Activated T-helper 2 cell treated with anti-CD3 and anti-CD28 coated beads, Interferon-gamma antibody, Interleukin-2, Interleukin-4, amounts not matched to agents 10 μg/mL and 5 μg/mL and 100 μg/mL, durations not matched to agents 14 hours and 24 hours and 36 hours (primary cell): Measurements from ENCODE around the gene KRT75. TPM values are rescaled to one million over a fixed set of nuclear protein-coding genes. Genes with fewer than 3 reads are reported as not detected.
"Not testable (repeated sequence)": the region's sequence is repeated elsewhere in the genome, so short reads cannot be mapped to it uniquely, and the experiment has no call there.

ENCODE experiments used
- DNase-seq: peaks from one replicate; pipeline ENCODE4 v3.0.0; 2021; ENCODE audit warnings: low spot score
- H3K27ac Mint-ChIP-seq: one replicate; pipeline ENCODE4 v1.8.0; 2021; ENCODE audit warnings: mixed read lengths
- H3K27me3 Mint-ChIP-seq: one replicate; pipeline ENCODE4 v1.8.0; 2021; ENCODE audit warnings: low read depth, mixed read lengths
- H3K36me3 Mint-ChIP-seq: one replicate; pipeline ENCODE4 v1.8.0; 2021; ENCODE audit warnings: low read depth, mixed read lengths
- H3K4me1 Mint-ChIP-seq: one replicate; pipeline ENCODE4 v1.8.0; 2021; ENCODE audit warnings: low read depth, mixed read lengths
- H3K4me3 Mint-ChIP-seq: one replicate; pipeline ENCODE4 v1.8.0; 2021; ENCODE audit warnings: low read depth, mild to moderate bottlenecking, moderate library complexity, mixed read lengths
- H3K9me3 Mint-ChIP-seq: one replicate; pipeline ENCODE4 v1.8.0; 2021; ENCODE audit warnings: mixed read lengths
- intact Hi-C: fragments of 100-400 bp; cut with micrococcal nuclease; formaldehyde crosslinking; loops from one replicate; pipeline ENCODE4 v1.15.1; 2023
- total RNA-seq: library from RNA; stranded (reverse); gene quantifications from 2 replicates; pipeline ENCODE4 v1.2.3, GENCODE V29; 2022

The KRT75 gene
- total RNA-seq, 1 donor from 2014 or later = not detected

DNA sequence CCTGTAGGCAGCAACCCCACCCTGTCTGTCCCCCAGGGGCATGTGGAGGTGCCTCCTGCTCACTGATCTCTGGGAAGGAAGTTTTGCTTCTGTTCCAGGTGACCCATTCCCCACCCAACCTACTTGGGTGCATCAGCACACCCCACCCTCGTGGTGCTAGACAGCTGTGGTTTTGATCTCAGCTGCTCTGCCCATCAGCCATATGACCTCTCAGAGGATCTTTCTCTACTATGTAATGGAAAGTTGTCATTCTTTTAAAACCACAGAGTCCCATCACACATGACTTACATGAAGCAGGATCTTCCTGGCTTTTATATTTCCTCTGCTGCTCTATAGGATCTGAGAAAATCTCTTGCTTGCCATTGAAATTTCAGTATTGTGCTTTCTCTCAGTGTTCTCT, 14.5 kb downstream of the KRT75 start:
- no peak overlapping the region for H3K27ac Mint-ChIP-seq
- DNase-seq = no peak
- no peak overlapping the region for H3K4me3 Mint-ChIP-seq
- no peaks in the 10 kb centered on the region for H3K4me1 Mint-ChIP-seq
- no peaks in the 10 kb centered on the region for H3K9me3 Mint-ChIP-seq
- intact Hi-C loops = no loop called here
- H3K27me3 Mint-ChIP-seq = peaks cover 4% of the 10 kb centered on the region
- H3K36me3 Mint-ChIP-seq = no peaks in the 10 kb centered on the region

DNA sequence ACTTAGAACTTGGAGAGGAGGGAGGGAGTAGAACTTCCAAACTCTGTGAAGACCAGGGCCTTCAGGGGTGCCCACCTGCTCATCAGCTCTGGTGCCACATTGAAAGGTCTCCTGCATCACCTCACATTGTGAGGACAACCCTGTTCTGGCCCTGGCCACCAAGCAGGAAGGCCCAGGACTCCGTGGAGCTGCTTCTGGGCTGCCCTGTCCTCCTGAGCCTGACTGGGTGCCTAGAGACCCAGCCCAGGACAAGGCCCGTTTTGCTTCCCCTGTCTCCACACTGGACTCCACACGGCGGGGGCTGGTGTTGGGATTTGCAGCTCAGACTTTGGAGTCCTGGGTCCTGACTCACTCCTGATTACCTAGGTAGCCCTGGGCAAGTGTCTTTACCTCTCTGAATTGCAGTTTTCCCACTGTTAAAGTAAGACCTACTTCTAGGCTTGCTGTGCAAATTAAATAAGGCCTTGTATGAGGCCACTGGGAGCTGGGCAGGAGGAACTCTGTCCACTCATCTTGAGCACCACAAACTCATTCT, 15.5 kb downstream of the KRT75 start:
- Mint-ChIP-seq H3K9me3 (no peaks in the 10 kb centered on the region), H3K4me1 (no peaks in the 10 kb centered on the region), H3K4me3 (no peak overlapping the region), H3K27me3 (peaks cover 4% of the 10 kb centered on the region), H3K27ac (no peak overlapping the region), H3K36me3 (no peaks in the 10 kb centered on the region)
- intact Hi-C loops = no loop called here
- DNase-seq = no peak

GRCh38 chr12:52417740-52418139, 16.4 kb downstream of the KRT75 start:
- Mint-ChIP-seq H3K4me1 (no peaks in the 10 kb centered on the region), H3K9me3 (no peaks in the 10 kb centered on the region), H3K27ac (no peak overlapping the region), H3K27me3 (peaks cover 2% of the 10 kb centered on the region), H3K36me3 (no peaks in the 10 kb centered on the region), H3K4me3 (no peak overlapping the region)
- no peak for DNase-seq
- intact Hi-C loops = no loop called here

GRCh38 chr12:52416795-52417194, 17.4 kb downstream of the KRT75 start:
- no peak overlapping the region for H3K4me3 Mint-ChIP-seq
- no peaks in the 10 kb centered on the region for H3K9me3 Mint-ChIP-seq
- DNase-seq = no peak
- intact Hi-C loops = no loop called here
- no peaks in the 10 kb centered on the region for H3K36me3 Mint-ChIP-seq
- H3K4me1 Mint-ChIP-seq = no peaks in the 10 kb centered on the region
- H3K27ac Mint-ChIP-seq = no peak overlapping the region
- no peaks in the 10 kb centered on the region for H3K27me3 Mint-ChIP-seq

GRCh38 chr12:52415870-52416750, 18.1 kb downstream of the KRT75 start:
- Mint-ChIP-seq H3K27ac (no peak overlapping the region), H3K4me3 (no peak overlapping the region), H3K36me3 (no peaks in the 10 kb centered on the region), H3K4me1 (no peaks in the 10 kb centered on the region), H3K9me3 (no peaks in the 10 kb centered on the region), H3K27me3 (no peaks in the 10 kb centered on the region)
- no peak for DNase-seq
- intact Hi-C loops = no loop called here

DNA sequence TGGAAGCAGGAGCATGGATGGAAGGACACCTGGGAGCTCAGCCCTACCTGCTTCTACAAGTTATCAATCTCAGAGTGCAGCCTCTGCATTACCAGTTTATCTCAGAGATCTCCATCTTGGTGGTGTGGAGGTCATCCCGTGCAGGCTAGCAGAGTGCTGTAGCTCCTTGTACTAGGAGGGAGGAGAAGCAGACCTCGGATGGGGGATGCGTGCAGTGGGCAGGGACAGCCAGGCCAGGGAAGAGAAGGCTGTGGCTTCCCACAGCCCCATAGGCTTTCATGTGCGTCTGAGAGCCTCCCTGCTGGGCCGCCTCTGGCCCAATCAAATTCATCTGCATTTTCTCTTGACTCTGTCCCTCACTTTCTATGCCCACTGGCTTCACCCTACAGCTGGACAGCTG, 19.2 kb downstream of the KRT75 start:
- no peaks in the 10 kb centered on the region for H3K36me3 Mint-ChIP-seq
- intact Hi-C loops = no loop called here
- no peak for DNase-seq
- no peak overlapping the region for H3K4me3 Mint-ChIP-seq
- no peaks in the 10 kb centered on the region for H3K4me1 Mint-ChIP-seq
- no peaks in the 10 kb centered on the region for H3K9me3 Mint-ChIP-seq
- no peak overlapping the region for H3K27ac Mint-ChIP-seq
- H3K27me3 Mint-ChIP-seq = no peaks in the 10 kb centered on the region

GRCh38 chr12:52413782-52414345, 20.3 kb downstream of the KRT75 start:
- no peak overlapping the region for H3K27ac Mint-ChIP-seq
- no peaks in the 10 kb centered on the region for H3K4me1 Mint-ChIP-seq
- H3K36me3 Mint-ChIP-seq = no peaks in the 10 kb centered on the region
- no peak overlapping the region for H3K4me3 Mint-ChIP-seq
- DNase-seq = no peak
- intact Hi-C loops = no loop called here
- H3K9me3 Mint-ChIP-seq = no peaks in the 10 kb centered on the region
- H3K27me3 Mint-ChIP-seq = no peaks in the 10 kb centered on the region

DNA sequence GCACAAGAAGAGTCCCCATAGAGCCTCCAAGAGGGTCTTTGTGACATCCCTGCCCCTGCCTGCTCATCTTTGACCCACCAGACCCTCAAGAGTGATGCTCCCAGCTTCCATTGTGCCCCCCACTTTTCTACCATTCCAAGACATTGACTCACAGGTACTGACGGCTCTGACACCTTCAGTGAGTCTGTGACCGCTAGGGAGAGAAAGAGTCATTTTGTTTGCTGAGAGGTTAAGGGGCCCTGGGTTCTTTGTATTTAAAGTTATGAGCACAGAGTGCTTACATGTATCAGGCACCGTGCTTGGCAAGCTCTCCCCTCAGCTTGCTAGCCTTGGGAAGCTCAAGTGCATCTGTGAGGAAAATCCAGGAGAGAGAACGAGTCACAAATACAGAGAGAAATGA, 21.0 kb downstream of the KRT75 start:
- intact Hi-C loops = no loop called here
- no peaks in the 10 kb centered on the region for H3K27me3 Mint-ChIP-seq
- no peaks in the 10 kb centered on the region for H3K9me3 Mint-ChIP-seq
- no peak for DNase-seq
- no peak overlapping the region for H3K27ac Mint-ChIP-seq
- no peaks in the 10 kb centered on the region for H3K36me3 Mint-ChIP-seq
- no peaks in the 10 kb centered on the region for H3K4me1 Mint-ChIP-seq
- H3K4me3 Mint-ChIP-seq = no peak overlapping the region

DNA sequence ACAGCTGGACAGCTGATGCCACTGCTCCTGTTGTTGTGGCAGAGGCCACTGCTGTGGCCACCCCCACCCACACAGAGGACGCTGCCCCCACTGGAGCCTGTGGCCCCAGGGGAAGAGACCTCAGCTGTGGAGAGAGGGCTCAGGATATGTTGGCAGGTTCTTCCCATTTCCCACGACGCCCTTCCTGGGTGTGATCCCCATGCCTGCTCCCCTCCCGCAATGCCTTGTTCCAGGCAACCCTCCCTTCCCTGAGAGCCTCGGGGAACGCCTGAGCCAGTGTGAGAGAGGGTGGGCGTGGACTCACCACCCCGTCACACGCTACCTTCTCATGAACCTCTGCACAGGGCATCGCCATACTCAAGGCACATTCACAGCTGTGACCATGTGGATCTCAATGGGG, 22.4 kb downstream of the KRT75 start:
- no peak for DNase-seq
- intact Hi-C loops = no loop called here
- Mint-ChIP-seq H3K36me3 (no peaks in the 10 kb centered on the region), H3K27ac (no peak overlapping the region), H3K4me3 (no peak overlapping the region), H3K9me3 (no peaks in the 10 kb centered on the region), H3K27me3 (no peaks in the 10 kb centered on the region), H3K4me1 (no peaks in the 10 kb centered on the region)

DNA sequence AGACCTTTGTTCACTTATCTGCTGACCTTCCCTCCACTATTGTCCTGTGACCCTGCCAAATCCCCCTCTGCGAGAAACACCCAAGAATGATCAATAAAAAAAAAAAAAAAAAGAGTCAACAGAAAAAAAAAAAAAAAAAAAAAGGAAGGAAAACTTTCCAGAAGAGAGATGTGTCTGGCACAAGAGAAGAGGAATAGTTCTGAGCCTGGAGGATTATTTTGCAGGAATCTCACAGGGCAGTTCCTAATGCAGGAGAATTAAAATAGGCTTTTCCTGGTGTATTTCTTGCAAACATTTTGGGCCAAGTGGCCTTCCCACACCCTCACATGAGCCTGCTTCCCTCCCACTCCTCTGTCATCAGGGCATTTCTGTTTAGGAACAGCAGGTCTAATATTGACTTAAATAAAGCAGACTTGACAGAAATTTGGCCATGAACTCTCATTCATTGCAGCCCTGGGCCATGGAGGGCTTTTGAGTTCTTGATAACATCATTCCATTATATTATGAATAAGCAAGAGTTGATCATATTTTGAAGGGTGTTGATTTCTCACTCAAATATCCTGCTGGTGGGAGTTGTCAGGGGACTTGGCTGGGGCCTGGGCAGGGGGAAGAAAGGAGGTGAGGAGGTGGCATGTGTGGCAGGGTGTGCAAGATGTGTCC, 23.5 kb downstream of the KRT75 start:
- not testable (repeated sequence) for H3K9me3 Mint-ChIP-seq, H3K4me1 Mint-ChIP-seq, H3K36me3 Mint-ChIP-seq

DNA sequence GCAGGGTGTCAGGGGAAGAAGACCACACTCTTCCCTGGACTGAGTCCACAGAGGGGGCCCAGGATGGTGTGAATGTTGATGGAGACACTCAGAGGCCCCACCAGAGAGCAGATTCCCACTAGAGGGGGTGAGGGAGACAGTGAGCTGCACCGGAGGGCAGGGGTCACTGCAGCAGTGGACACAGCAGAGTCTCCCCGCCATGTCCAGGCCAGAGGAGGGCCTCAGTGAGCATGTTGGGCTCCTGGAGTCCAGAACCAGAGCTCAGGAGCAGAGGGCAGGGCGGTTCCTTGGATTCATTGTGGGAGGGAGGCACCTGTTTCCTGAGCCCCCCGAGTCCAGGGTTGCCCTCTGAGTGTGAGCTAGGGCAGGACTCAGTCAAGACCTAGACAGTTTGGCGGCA, 26.3 kb downstream of the KRT75 start:
- no peak overlapping the region for H3K4me3 Mint-ChIP-seq
- intact Hi-C loops = no loop called here
- H3K4me1 Mint-ChIP-seq = no peaks in the 10 kb centered on the region
- no peaks in the 10 kb centered on the region for H3K9me3 Mint-ChIP-seq
- no peak overlapping the region for H3K27ac Mint-ChIP-seq
- no peaks in the 10 kb centered on the region for H3K36me3 Mint-ChIP-seq
- DNase-seq = no peak
- H3K27me3 Mint-ChIP-seq = no peaks in the 10 kb centered on the region

More for the DNA sequence above, 23.5 kb downstream of the KRT75 start:
- H3K4me3 Mint-ChIP-seq, intact Hi-C loops, DNase-seq, H3K27me3 Mint-ChIP-seq, H3K27ac Mint-ChIP-seq: not testable (repeated sequence)

GRCh38 chr12:52405922-52406385, 28.2 kb downstream of the KRT75 start, which contains the start of gene KRT82:
Gene KRT82 (minus strand): TSS chr12:52406335. CDS start chr12:52406277, 58 bp downstream.
- no peaks in the 10 kb centered on the region for H3K36me3 Mint-ChIP-seq
- DNase-seq = no peak
- H3K27ac Mint-ChIP-seq = no peak within 1 kb of the TSS
- H3K27me3 Mint-ChIP-seq = no peaks in the 10 kb centered on the region
- H3K9me3 Mint-ChIP-seq = no peaks in the 10 kb centered on the region
- H3K4me1 Mint-ChIP-seq = no peaks in the 10 kb centered on the region
- intact Hi-C loops = no loop called here
- no peak within 1 kb of the TSS for H3K4me3 Mint-ChIP-seq

- Mint-ChIP-seq H3K27me3 (no peaks in the 10 kb centered on the region), H3K4me3 (no peak overlapping the region), H3K36me3 (no peaks in the 10 kb centered on the region), H3K27ac (no peak overlapping the region), H3K9me3 (no peaks in the 10 kb centered on the region), H3K4me1 (no peaks in the 10 kb centered on the region)
- no peak for DNase-seq
- intact Hi-C loops = no loop called here
These were observed 29.2 kb downstream of the KRT75 start for GRCh38 chr12:52404951-52405350.
